Liver (tissue), 3 donors: ENCODE measurements around the gene ANKRD6.

Source experiments
- ATF3 ChIP-seq: IDR thresholded peaks from 2 replicates; pipeline ENCODE4 v1.6.1; 2016; ENCODE audit warnings: antibody characterized with exemption
- CTCF ChIP-seq: fragments of 150-350 bp; IDR thresholded peaks from 2 replicates; pipeline ENCODE4 v1.5.1; 2017; ENCODE audit warnings: improper control_type of control experiment, low read depth, low read length; ENCODE audit not compliant: missing input control
- FOXA1 ChIP-seq: IDR thresholded peaks from 2 replicates; pipeline ENCODE4 v1.6.1; 2016; ENCODE audit warnings: antibody characterized with exemption
- GABPA ChIP-seq, 2 donors: IDR thresholded peaks in 1 of 2; conservative IDR thresholded peaks in 1 of 2; 2 replicates each; pipeline ENCODE4 v1.6.1; 2016; ENCODE audit warnings: antibody characterized with exemption in 2 of 2, mild to moderate bottlenecking in 1 of 2, moderate library complexity in 1 of 2
- HNF4G ChIP-seq: IDR thresholded peaks from 2 replicates; pipeline ENCODE4 v1.6.1; 2016; ENCODE audit warnings: antibody characterized with exemption
- MAX ChIP-seq: IDR thresholded peaks from 2 replicates; pipeline ENCODE4 v1.6.1; 2016; ENCODE audit warnings: antibody characterized with exemption
- RAD21 ChIP-seq, 2 donors: IDR thresholded peaks; 2 replicates each; pipeline ENCODE4 v1.6.1; 2016; ENCODE audit warnings: antibody characterized with exemption in 2 of 2, mild to moderate bottlenecking in 2 of 2
- REST ChIP-seq: IDR thresholded peaks from 2 replicates; pipeline ENCODE4 v1.6.1; 2016; ENCODE audit warnings: antibody characterized with exemption, mild to moderate bottlenecking
- RXRA ChIP-seq, 2 donors: IDR thresholded peaks; 2 replicates each; pipeline ENCODE4 v1.6.1; 2017 to 2018; ENCODE audit warnings: antibody characterized with exemption in 2 of 2, mild to moderate bottlenecking in 1 of 2
- SP1 ChIP-seq: IDR thresholded peaks from 2 replicates; pipeline ENCODE4 v1.6.1; 2018; ENCODE audit warnings: antibody characterized with exemption, mild to moderate bottlenecking
- TAF1 ChIP-seq: conservative IDR thresholded peaks from 2 replicates; pipeline ENCODE4 v1.6.1; 2016; ENCODE audit warnings: antibody characterized with exemption, mild to moderate bottlenecking
- YY1 ChIP-seq: IDR thresholded peaks from 2 replicates; pipeline ENCODE4 v1.6.1; 2016; ENCODE audit warnings: antibody characterized with exemption, mild to moderate bottlenecking
- ZBTB33 ChIP-seq: IDR thresholded peaks from 2 replicates; pipeline ENCODE4 v1.6.1; 2016; ENCODE audit warnings: antibody characterized with exemption
- donor health status: healthy.
- donor health status: healthy.

- TF ChIP-seq YY1 (no peak), SP1 (no peak), ZBTB33 (no peak), CTCF (no peak), GABPA (IDR thresholded peaks at IDR 0.05 in 1 of 2, conservative IDR thresholded peaks at IDR 0.05 in 1 of 2) (no peak), TAF1 (no peak), MAX (no peak), ATF3 (no peak), RXRA (IDR thresholded peaks at IDR 0.05) (no peak), RAD21 (IDR thresholded peaks at IDR 0.05) (no peak), HNF4G (no peak), REST (no peak), FOXA1 (no peak)
These were observed 163.1 kb downstream of the ANKRD6 start for GRCh38 chr6:89596056-89596455.
